H1 (cell line): ENCODE results near the gene EML4. TPM values are rescaled to one million over a fixed set of nuclear protein-coding genes. Genes with fewer than 3 reads are reported as not detected.

Experiments used
- CTCF ChIA-PET: fragments of 300-600 bp; sonication (Branson Sonifier 250); formaldehyde crosslinking; loops from one replicate; lab custom pipeline; 2021; ENCODE audit not compliant: partially characterized antibody; lab: Charles Lee
- POLR2A ChIA-PET: fragments of 300-600 bp; sonication (Branson Sonifier 250); formaldehyde crosslinking; loops from one replicate; lab custom pipeline; 2021; ENCODE audit warnings: inconsistent platforms; ENCODE audit not compliant: partially characterized antibody; lab: Charles Lee
- DNase-seq, 2 experiments: peaks; one replicate each; pipeline versions ENCODE4 v3.0.0 to v3.0.0-alpha.2; 2010 to 2022; ENCODE audit warnings: low spot score in 2 of 2, low read depth in 1 of 2, mixed read lengths in 1 of 2
- FAIRE-seq: peaks from 2 replicates; lab custom pipeline; 2011; peaks lifted over from hg19 to GRCh38; lab: Jason Lieb, UNC
- H2AFZ ChIP-seq: 2 replicates; pipeline ENCODE4 v1.8.1; 2012; ENCODE audit warnings: low read length, inconsistent platforms
- H2AK5ac ChIP-seq: 2 replicates; pipeline ENCODE4 v1.6.1; 2013; ENCODE audit warnings: low read depth, low read length
- H2BK120ac ChIP-seq: replicated peaks from 2 replicates; pipeline ENCODE3; 2013; ENCODE audit warnings: low read depth, low read length, inconsistent platforms
- H2BK12ac ChIP-seq: 2 replicates; pipeline ENCODE4 v1.6.1; 2013; ENCODE audit warnings: low read depth, low read length
- H2BK15ac ChIP-seq: 2 replicates; pipeline ENCODE4 v1.6.1; 2013; ENCODE audit warnings: low read length
- H2BK20ac ChIP-seq: 2 replicates; pipeline ENCODE4 v1.6.1; 2013; ENCODE audit warnings: low read length
- H2BK5ac ChIP-seq: 2 replicates; pipeline ENCODE4 v1.6.1; 2013; ENCODE audit warnings: low read depth, low read length
- H3K14ac ChIP-seq: 2 replicates; pipeline ENCODE4 v1.6.1; 2013; ENCODE audit warnings: inconsistent platforms; ENCODE audit not compliant: insufficient read length
- H3K18ac ChIP-seq: 2 replicates; pipeline ENCODE4 v1.6.1; 2013; ENCODE audit warnings: low read length; ENCODE audit errors: extremely low read depth
- H3K23ac ChIP-seq: 2 replicates; pipeline ENCODE4 v1.6.1; 2013; ENCODE audit warnings: inconsistent platforms; ENCODE audit not compliant: insufficient read length
- H3K23me2 ChIP-seq: 2 replicates; pipeline ENCODE4 v1.6.1; 2013; ENCODE audit warnings: low read depth, low read length
- H3K27ac ChIP-seq: 2 replicates; pipeline ENCODE4 v1.6.1; 2011; ENCODE audit warnings: low read depth, low read length, inconsistent platforms
- H3K27me3 ChIP-seq, 4 experiments: replicated peaks in 1 of 4; 1 replicate in 1 of 4; 2 replicates in 3 of 4; pipeline versions ENCODE4 v1.6.1 to v1.8.1; 2011 to 2013; ENCODE audit warnings: low read length in 3 of 4, mild to moderate bottlenecking in 3 of 4, inconsistent platforms in 2 of 4, mixed read lengths in 2 of 4, moderate library complexity in 1 of 4; ENCODE audit not compliant: control insufficient read depth in 3 of 4, insufficient read depth in 3 of 4; ENCODE audit errors: extremely low read depth in 1 of 4
- H3K36me3 ChIP-seq, 4 experiments: 2 replicates each; pipeline versions ENCODE4 v1.6.1 to v1.8.1; 2011 to 2013; ENCODE audit warnings: mild to moderate bottlenecking in 4 of 4, low read length in 3 of 4, moderate library complexity in 2 of 4, control low read depth in 1 of 4, inconsistent platforms in 1 of 4; ENCODE audit not compliant: insufficient read depth in 4 of 4, control insufficient read depth in 2 of 4
- H3K4ac ChIP-seq: replicated peaks from 2 replicates; pipeline ENCODE3; 2013; ENCODE audit warnings: low read length, low read depth, mixed read lengths, inconsistent platforms; ENCODE audit not compliant: insufficient read length
- H3K4me1 ChIP-seq, 4 experiments: replicated peaks in 1 of 4; 1 replicate in 1 of 4; 2 replicates in 3 of 4; pipeline versions ENCODE4 v1.6.1 to v1.8.1; 2011 to 2013; ENCODE audit warnings: low read length in 3 of 4, inconsistent platforms in 2 of 4, mixed read lengths in 1 of 4; ENCODE audit not compliant: insufficient read depth in 4 of 4, control insufficient read depth in 3 of 4
- H3K4me2 ChIP-seq, 2 experiments: 2 replicates each; pipeline versions ENCODE4 v1.6.1 to v1.8.1; 2011 to 2013; ENCODE audit warnings: low read depth in 2 of 2, low read length in 2 of 2, control low read depth in 1 of 2, inconsistent platforms in 1 of 2, mild to moderate bottlenecking in 1 of 2; ENCODE audit not compliant: insufficient read depth in 1 of 2
- H3K4me3 ChIP-seq, 4 experiments: fragments of 200-600, 300-600 bp in 1 of 4; sonication (generic), shearing (Covaris generic), sonication (Bioruptor Twin) in 1 of 4; 2 replicates each; pipeline versions ENCODE4 v1.5.1 to v1.8.1; 2011 to 2016; ENCODE audit warnings: low read length in 4 of 4, low read depth in 3 of 4, control low read depth in 2 of 4, inconsistent platforms in 2 of 4, mild to moderate bottlenecking in 2 of 4, mixed read lengths in 1 of 4, moderate library complexity in 1 of 4; ENCODE audit not compliant: insufficient read depth in 2 of 4; ENCODE audit errors: extremely low read depth in 1 of 4
- H3K56ac ChIP-seq: replicated peaks from 2 replicates; pipeline ENCODE3; 2013; ENCODE audit warnings: low read depth, mild to moderate bottlenecking, mixed read lengths, low read length, inconsistent platforms; ENCODE audit not compliant: insufficient read length
- H3K79me1 ChIP-seq: 2 replicates; pipeline ENCODE4 v1.6.1; 2013; ENCODE audit warnings: low read depth, low read length, control low read depth
- H3K79me2 ChIP-seq, 2 experiments: 2 replicates each; pipeline versions ENCODE4 v1.6.1 to v1.8.1; 2012 to 2013; ENCODE audit warnings: low read length in 2 of 2, mild to moderate bottlenecking in 2 of 2, inconsistent platforms in 1 of 2; ENCODE audit not compliant: insufficient read depth in 2 of 2, control insufficient read depth in 1 of 2
- H3K9ac ChIP-seq, 4 experiments: replicated peaks in 1 of 4; 1 replicate in 1 of 4; 2 replicates in 3 of 4; pipeline versions ENCODE4 v1.6.1 to v1.8.1; 2011 to 2013; ENCODE audit warnings: low read depth in 3 of 4, low read length in 3 of 4, control low read depth in 2 of 4, mild to moderate bottlenecking in 2 of 4, moderate library complexity in 2 of 4, inconsistent platforms in 1 of 4; ENCODE audit errors: extremely low read depth in 1 of 4
- H3K9me3 ChIP-seq, 2 experiments: 2 replicates each; pipeline versions ENCODE4 v1.6.1 to v1.8.1; 2012 to 2013; ENCODE audit warnings: mild to moderate bottlenecking in 2 of 2, moderate library complexity in 2 of 2, control low read depth in 1 of 2, inconsistent platforms in 1 of 2, low read depth in 1 of 2, low read length in 1 of 2, mixed read lengths in 1 of 2; ENCODE audit not compliant: insufficient read depth in 2 of 2
- H4K20me1 ChIP-seq, 2 experiments: replicated peaks in 1 of 2; 2 replicates each; pipeline versions ENCODE3 to v1.8.1; 2011 to 2013; ENCODE audit warnings: inconsistent platforms in 2 of 2, low read length in 2 of 2, mild to moderate bottlenecking in 1 of 2; ENCODE audit not compliant: insufficient read depth in 2 of 2, control insufficient read depth in 1 of 2
- H4K5ac ChIP-seq: 2 replicates; pipeline ENCODE4 v1.6.1; 2013; ENCODE audit warnings: low read length, low read depth, mixed read lengths, inconsistent platforms; ENCODE audit not compliant: insufficient read length
- H4K8ac ChIP-seq: 2 replicates; pipeline ENCODE4 v1.8.0; 2013; ENCODE audit warnings: mild to moderate bottlenecking, moderate library complexity, low read length, inconsistent platforms; ENCODE audit not compliant: insufficient read depth; ENCODE audit errors: extremely low read depth
- H4K91ac ChIP-seq: replicated peaks from 2 replicates; pipeline ENCODE3; 2013; ENCODE audit warnings: low read length, mixed read lengths, inconsistent platforms; ENCODE audit not compliant: insufficient read length
- E2F6 ChIP-seq: IDR thresholded peaks from 2 replicates; pipeline ENCODE4 v1.6.1; 2012; ENCODE audit warnings: inconsistent platforms
- MAX ChIP-seq: IDR thresholded peaks from 2 replicates; pipeline ENCODE4 v1.6.1; 2012; ENCODE audit warnings: inconsistent platforms
- WGBS, 2 experiments: shearing (Covaris generic) in 1 of 2; methylation state at CpG; one replicate each; pipeline versions ENCODE4 v1.1.6 to v1.1.7; 2013 to 2015; ENCODE audit warnings: low lambda C conversion rate in 2 of 2, mixed read lengths in 2 of 2, inconsistent platforms in 1 of 2, low coverage in 1 of 2, missing lambda C conversion rate in 1 of 2; ENCODE audit not compliant: insufficient replicate concordance in 2 of 2, insufficient coverage in 1 of 2, insufficient read length in 1 of 2; ENCODE audit errors: extremely low coverage in 1 of 2, missing lambda C conversion rate in 1 of 2; 5-methylcytosine and 5-hydroxymethylcytosine counted together
- polyA plus RNA-seq, 7 experiments: library from polyadenylated mRNA; depleted of rRNA in 3 of 7; stranded (reverse) in 5 of 7; unstranded in 2 of 7; fragments of >200 nt in 5 of 7; fragments of 200-250 nt in 2 of 7; gene quantifications; 1 replicate in 5 of 7; 2 replicates in 1 of 7; 4 replicates in 1 of 7; pipeline versions ENCODE4 v1.2.1 to v1.2.3, GENCODE V29; 2011 to 2013; ENCODE audit warnings: missing spikeins in 2 of 7, mixed read lengths in 2 of 7
- total RNA-seq: library from RNA; stranded (reverse); fragmentation: NEBNext Ultra II Directional; extraction: Animal tissue kit (Norgen Biotek cat#: 25700); gene quantifications from 2 replicates; pipeline ENCODE4 v1.2.1, GENCODE V29; 2021

The EML4 gene
- total and polyA plus RNA-seq, 2 of the 8 experiments (the other 6 are each of a cell fraction or from before 2014, with no cell fraction given): 50.1 to 104 TPM

GRCh38 chr2:42223855-42224268 is 54.7 kb downstream of the EML4 start:
- H4K91ac ChIP-seq: no peak overlapping the region
- FAIRE-seq (no peak), DNase-seq (no peak)
- H3K14ac ChIP-seq: no peak overlapping the region
- H2BK120ac ChIP-seq: no peak overlapping the region
- no peak overlapping the region for H3K23ac ChIP-seq
- H3K23me2 ChIP-seq: no peaks in the 10 kb centered on the region
- H3K79me1 ChIP-seq: no peaks in the 10 kb centered on the region; the same call in 1 of the 2 replicates
- no peak overlapping the region for H2AK5ac ChIP-seq
- H3K79me2 ChIP-seq: peaks cover 0 to 82% of the 10 kb centered on the region in 2 experiments; a peak in 3 of 4 replicates
- no peak overlapping the region for H3K4ac ChIP-seq
- ChIA-PET CTCF (interaction anchor here (0.6 to 1.5 kb wide), 3 partner anchors 19 to 117 kb away, joined by 3 to 5 read pairs (median 3); no protein-coding TSS in a partner anchor), POLR2A (no interaction called here)
- no peak overlapping the region for H2BK5ac ChIP-seq
- H3K27me3 ChIP-seq: no peaks in the 10 kb centered on the region
- peaks cover 4 to 6% of the 10 kb centered on the region in 2 experiments for H4K20me1 ChIP-seq
- no peak overlapping the region for H3K18ac ChIP-seq
- no peak overlapping the region for H3K9ac ChIP-seq
- H4K8ac ChIP-seq: no peak overlapping the region
- no peaks in the 10 kb centered on the region for H3K36me3 ChIP-seq
- H3K27ac ChIP-seq: no peak overlapping the region
- no peak overlapping the region for H4K5ac ChIP-seq
- H3K9me3 ChIP-seq: no peaks in the 10 kb centered on the region
- H3K4me1 ChIP-seq: no peaks in the 10 kb centered on the region
- no peak overlapping the region for H3K4me2 ChIP-seq
- H3K56ac ChIP-seq: no peak overlapping the region
- 75% methylated on average over 2 of the region's 2 CpGs; no CpG with 5 or more reads in 1 of the 2 experiments for WGBS, 2 experiments
- H3K4me3 ChIP-seq: no peak overlapping the region
- H2AFZ ChIP-seq: no peak overlapping the region
- H2BK20ac ChIP-seq: no peak overlapping the region
- no peak overlapping the region for H2BK12ac ChIP-seq
- H2BK15ac ChIP-seq: no peak overlapping the region
- TF ChIP-seq E2F6: no peak
- no peak for TF ChIP-seq MAX
